ENCODE measurements around the gene PLXDC1. TPM values are rescaled to one million over a fixed set of nuclear protein-coding genes. Genes with fewer than 3 reads are reported as not detected.

Gene PLXDC1
- total and polyA plus RNA-seq, 2 of the 13 experiments (the other 11 are each of a cell fraction or from before 2014, with no cell fraction given) = not detected

- H3K79me2 ChIP-seq (ENCODE audit: insufficient read depth, low read length) = no peaks in the 10 kb centered on the region
- no peaks in the 10 kb centered on the region for H3K9me3 ChIP-seq (ENCODE audit: low read length)
- H3K27me3 ChIP-seq (ENCODE audit: control insufficient read depth in 1 of 2, insufficient read depth in 2 of 2, low read length in 2 of 2) = peaks cover 4 to 22% of the 10 kb centered on the region in 2 experiments; a peak in 4 of 5 replicates
- peak; percentile 45; the same call in 1 of the 2 replicates for TF ChIP-seq ZNF629 (CRISPR knock-in tag; conservative IDR thresholded peaks at IDR 0.05)
- no peak for TF ChIP-seq KLF16 (CRISPR knock-in tag; IDR thresholded peaks at IDR 0.05)
- no peaks in the 10 kb centered on the region for H4K20me1 ChIP-seq (ENCODE audit: insufficient read depth, low read length)
- H3K4me1 ChIP-seq (ENCODE audit: insufficient read depth, low read length) = peaks cover 14% of the 10 kb centered on the region; the same call in 1 of the 2 replicates
- in situ Hi-C loops (cut with HindIII; ENCODE audit: extremely low pct_ligation_motif_present, low pct_unique_long_range_greater_than_20kb) (loop anchor here (25.0 kb wide), 1 partner anchor 400 kb away; the partner anchor contains the start of gene PSMB3), intact Hi-C loops (cut with micrococcal nuclease; ENCODE audit: unreplicated experiment) (no loop called here)
- FAIRE-seq (no peak), ATAC-seq (no peak), DNase-seq (ENCODE audit: low spot score) (no peak)
- no peak overlapping the region for H3K4me3 ChIP-seq (replicated peaks in 1 of 3; ENCODE audit: insufficient read depth in 1 of 3, low read depth in 2 of 3, low read length in 3 of 3)
- 49% methylated on average over 2 of the region's 2 CpGs for WGBS (ENCODE audit: low lambda C conversion rate)
- no peak overlapping the region for H3K27ac ChIP-seq (ENCODE audit: extremely low read length, insufficient read depth, low read length)
- H2AFZ ChIP-seq (ENCODE audit: low read length) = no peak overlapping the region
- CTCF ChIA-PET (ENCODE audit: low intra/inter-chr PET ratio, low total read pairs) = no interaction called here
- H3K9ac ChIP-seq (ENCODE audit: insufficient read depth, low read depth, low read length) = no peak overlapping the region
- no peak overlapping the region for H3K4me2 ChIP-seq (ENCODE audit: low read depth, low read length)
- POLR2A ChIA-PET = no interaction called here
- H3K36me3 ChIP-seq (replicated peaks in 1 of 2; ENCODE audit: control insufficient read depth in 1 of 2, insufficient read depth in 2 of 2, low read length in 2 of 2) = no peaks in the 10 kb centered on the region
- no TSS peak for BruUV-seq (replicated peaks)
Observed at GRCh38 chr17:39161962-39162361, 10.5 kb upstream of the PLXDC1 start.

- no peak overlapping the region for H3K4me2 ChIP-seq (ENCODE audit: low read depth, low read length)
- H3K27ac ChIP-seq (ENCODE audit: extremely low read length, insufficient read depth, low read length) = no peak overlapping the region
- no peaks in the 10 kb centered on the region for H3K9me3 ChIP-seq (ENCODE audit: low read length)
- no peak for DNase-seq (ENCODE audit: low spot score)
- no peak overlapping the region for H2AFZ ChIP-seq (ENCODE audit: low read length)
- peaks cover 2 to 5% of the 10 kb centered on the region in 2 experiments for H3K27me3 ChIP-seq (ENCODE audit: control insufficient read depth in 1 of 2, insufficient read depth in 2 of 2, low read length in 2 of 2)
- H3K79me2 ChIP-seq (ENCODE audit: insufficient read depth, low read length) = no peaks in the 10 kb centered on the region
- no peak overlapping the region for H3K9ac ChIP-seq (ENCODE audit: insufficient read depth, low read depth, low read length)
- in situ Hi-C loops (cut with HindIII; ENCODE audit: extremely low pct_ligation_motif_present, low pct_unique_long_range_greater_than_20kb) = loop anchor here (25.0 kb wide), 1 partner anchor 396 kb away; the partner anchor contains the start of gene PSMB3
- no peak for ATAC-seq
- TF ChIP-seq CEBPB (IDR thresholded peaks at IDR 0.05; ENCODE audit: borderline replicate concordance, low read depth, low read length) = peak; percentile 62
- TF ChIP-seq CENPT (CRISPR knock-in tag; IDR thresholded peaks at IDR 0.05; ENCODE audit: low read depth) = no peak
- no peak for TF ChIP-seq CREB1 (IDR thresholded peaks at IDR 0.05)
- TF ChIP-seq CREB1 (CRISPR knock-in tag; IDR thresholded peaks at IDR 0.05) = no peak
- BruUV-seq (replicated peaks) = no TSS peak
- 18% methylated on average over 2 of the region's 2 CpGs for WGBS (ENCODE audit: low lambda C conversion rate)
- FAIRE-seq = no peak
- no peaks in the 10 kb centered on the region for H4K20me1 ChIP-seq (ENCODE audit: insufficient read depth, low read length)
- POLR2A ChIA-PET = interaction anchor here (0.9 kb wide), 1 partner anchor 305 kb away, joined by 4 read pairs; the partner anchor contains the start of gene RPL23
- intact Hi-C loops (cut with micrococcal nuclease; ENCODE audit: unreplicated experiment) = loop anchor here (10.0 kb wide), 1 partner anchor 244 kb away; no protein-coding TSS in a partner anchor
- no peaks in the 10 kb centered on the region for H3K36me3 ChIP-seq (replicated peaks in 1 of 2; ENCODE audit: control insufficient read depth in 1 of 2, insufficient read depth in 2 of 2, low read length in 2 of 2)
- no peak overlapping the region for H3K4me3 ChIP-seq (replicated peaks in 1 of 3; ENCODE audit: insufficient read depth in 1 of 3, low read depth in 2 of 3, low read length in 3 of 3)
- H3K4me1 ChIP-seq (ENCODE audit: insufficient read depth, low read length) = peaks cover 24% of the 10 kb centered on the region
- CTCF ChIA-PET (ENCODE audit: low intra/inter-chr PET ratio, low total read pairs) = no interaction called here
Observed at GRCh38 chr17:39158623-39159022, 7.2 kb upstream of the PLXDC1 start.
